SK-N-SH (cell line): ENCODE results near the gene FOSL1. TPM values are rescaled to one million over a fixed set of nuclear protein-coding genes. Genes with fewer than 3 reads are reported as not detected.

Experiments
- CTCF ChIA-PET: fragments of 300-600, 350-600 bp; formaldehyde crosslinking; extraction: SDS; loops from one replicate; lab custom pipeline; 2021; lab: Yijun Ruan, JAX
- POLR2A ChIA-PET: fragments of 350-600 bp; sonication (Branson Sonifier 250); formaldehyde crosslinking; extraction: SDS; loops from one replicate; lab custom pipeline; 2020; ENCODE audit warnings: antibody characterized with exemption, inconsistent platforms; lab: Yijun Ruan, JAX
- DNase-seq: peaks from one replicate; pipeline ENCODE4 v3.0.0; 2012
- H2AFZ ChIP-seq: fragments of 200-600 bp; sonication (generic); 2 replicates; pipeline ENCODE4 v1.8.1; 2016; ENCODE audit warnings: antibody characterized with exemption, mild to moderate bottlenecking, low read depth
- H3F3A ChIP-seq: fragments of 200-600 bp; sonication (generic); replicated peaks from 2 replicates; pipeline ENCODE3; 2016; ENCODE audit warnings: antibody characterized with exemption, mild to moderate bottlenecking; ENCODE audit not compliant: insufficient read depth
- H3K27ac ChIP-seq, 2 experiments: fragments of 200-500 bp in 1 of 2; fragments of 200-600 bp in 1 of 2; sonication (Bioruptor generic) in 1 of 2; sonication (generic), shearing (Covaris generic) in 1 of 2; 2 replicates each; pipeline versions ENCODE4 v1.5.1 to v1.6.1; 2014 to 2016; ENCODE audit warnings: low read depth in 2 of 2, inconsistent platforms in 1 of 2, low read length in 1 of 2, mild to moderate bottlenecking in 1 of 2, mixed read lengths in 1 of 2
- H3K27me3 ChIP-seq: fragments of 200-600 bp; sonication (generic), shearing (Covaris generic); 2 replicates; pipeline ENCODE4 v1.6.1; 2016; ENCODE audit warnings: mixed run types; ENCODE audit not compliant: insufficient read depth
- H3K36me3 ChIP-seq, 2 experiments: fragments of 200-500 bp in 1 of 2; fragments of 200-600 bp in 1 of 2; sonication (Bioruptor generic) in 1 of 2; sonication (generic) in 1 of 2; replicated peaks in 1 of 2; 2 replicates each; pipeline versions ENCODE3 to v1.5.1; 2014 to 2016; ENCODE audit warnings: low read length in 1 of 2, mild to moderate bottlenecking in 1 of 2; ENCODE audit not compliant: insufficient read depth in 2 of 2, control insufficient read depth in 1 of 2
- H3K4me1 ChIP-seq, 2 experiments: fragments of 200-500 bp in 1 of 2; fragments of 200-600 bp in 1 of 2; sonication (Bioruptor generic) in 1 of 2; sonication (generic), shearing (Covaris generic) in 1 of 2; 2 replicates each; pipeline versions ENCODE4 v1.5.1 to v1.6.1; 2014 to 2016; ENCODE audit warnings: low read depth in 1 of 2, low read length in 1 of 2, mixed run types in 1 of 2; ENCODE audit not compliant: insufficient read depth in 2 of 2, control insufficient read depth in 1 of 2
- H3K4me2 ChIP-seq: fragments of 200-600 bp; sonication (generic), shearing (Covaris generic); 2 replicates; pipeline ENCODE4 v1.6.1; 2017; ENCODE audit warnings: mixed run types
- H3K4me3 ChIP-seq, 2 experiments: fragments of 200-500 bp in 1 of 2; fragments of 200-600 bp in 1 of 2; sonication (Bioruptor generic) in 1 of 2; sonication (generic), shearing (Covaris generic) in 1 of 2; 2 replicates each; pipeline versions ENCODE4 v1.5.1 to v1.8.1; 2014 to 2016; ENCODE audit warnings: low read depth in 2 of 2, inconsistent platforms in 1 of 2, low read length in 1 of 2, mild to moderate bottlenecking in 1 of 2, mixed read lengths in 1 of 2, moderate library complexity in 1 of 2
- H3K79me2 ChIP-seq: fragments of 200-600 bp; sonication (generic); 2 replicates; pipeline ENCODE4 v1.8.1; 2017; ENCODE audit warnings: mild to moderate bottlenecking; ENCODE audit not compliant: insufficient read depth
- H3K9ac ChIP-seq: fragments of 200-600 bp; sonication (generic); 2 replicates; pipeline ENCODE4 v1.6.1; 2017; ENCODE audit warnings: mixed run types
- H3K9me2 ChIP-seq: fragments of 200-600 bp; sonication (generic); 2 replicates; pipeline ENCODE4 v1.6.1; 2017; ENCODE audit warnings: mixed run types
- H3K9me3 ChIP-seq: fragments of 200-600 bp; sonication (generic); 2 replicates; pipeline ENCODE4 v1.6.1; 2017; ENCODE audit warnings: mixed run types, mild to moderate bottlenecking, moderate library complexity
- H4K20me1 ChIP-seq: fragments of 200-600 bp; sonication (generic); 2 replicates; pipeline ENCODE4 v1.6.1; 2017; ENCODE audit warnings: mild to moderate bottlenecking, mixed run types; ENCODE audit not compliant: insufficient read depth
- CHD2 ChIP-seq: fragments of 150-350 bp; IDR thresholded peaks from 2 replicates; pipeline ENCODE4 v1.6.1; 2018; ENCODE audit warnings: low read length; ENCODE audit not compliant: partially characterized antibody
- CTCF ChIP-seq: fragments of 200-600 bp; sonication (generic); IDR thresholded peaks from 2 replicates; pipeline ENCODE4 v1.6.1; 2017; ENCODE audit warnings: antibody characterized with exemption, mild to moderate bottlenecking, moderate library complexity
- EP300 ChIP-seq, 2 experiments: IDR thresholded peaks; 2 replicates each; pipeline versions ENCODE4 v1.4.0 to v1.6.1; 2012; ENCODE audit warnings: borderline replicate concordance in 1 of 2, low read depth in 1 of 2, low read length in 1 of 2
- GATA2 ChIP-seq: sonication (generic); formaldehyde crosslinking; IDR thresholded peaks from 2 replicates; pipeline ENCODE4 v1.5.0; 2020; ENCODE audit warnings: mild to moderate bottlenecking, missing genetic modification reagents
- JUND ChIP-seq: IDR thresholded peaks from 2 replicates; pipeline ENCODE4 v1.4.0; 2012
- MEF2A ChIP-seq: IDR thresholded peaks from 2 replicates; pipeline ENCODE4 v1.4.0; 2012; ENCODE audit warnings: low read depth, borderline replicate concordance
- NFIC ChIP-seq: IDR thresholded peaks from 2 replicates; pipeline ENCODE4 v1.4.0; 2012; ENCODE audit warnings: borderline replicate concordance
- PBX3 ChIP-seq: IDR thresholded peaks from 2 replicates; pipeline ENCODE4; 2012
- RAD21 ChIP-seq: IDR thresholded peaks from 2 replicates; pipeline ENCODE4 v1.6.1; 2012; ENCODE audit warnings: mild to moderate bottlenecking, low read length
- RFX5 ChIP-seq: IDR thresholded peaks from 2 replicates; pipeline ENCODE4 v1.6.1; 2012; ENCODE audit warnings: mild to moderate bottlenecking, improper control_type of control experiment, low read length
- TCF12 ChIP-seq: IDR thresholded peaks from 2 replicates; pipeline ENCODE4 v1.4.0; 2012
- USF1 ChIP-seq: IDR thresholded peaks from 2 replicates; pipeline ENCODE4 v1.4.0; 2012; ENCODE audit warnings: low read depth, borderline replicate concordance
- WGBS: methylation state at CpG from one replicate; pipeline ENCODE4 v1.1.6; 2017; ENCODE audit warnings: low lambda C conversion rate; 5-methylcytosine and 5-hydroxymethylcytosine counted together
- polyA plus RNA-seq, 3 experiments: library from polyadenylated mRNA; depleted of rRNA; stranded (reverse); fragments of >200 nt; gene quantifications; 2 replicates each; pipeline ENCODE4 v1.2.3, GENCODE V29; 2012

FOSL1 gene
- polyA plus RNA-seq, 1 of the 3 experiments (the other 2 are of a cell fraction) = 30.1 TPM

GRCh38 chr11:65900125-65900898 lies at the start of gene FOSL1 (continued):
- TF ChIP-seq PBX3 (no peak; the same call in none of the 2 replicates), EP300 (IDR thresholded peaks at IDR 0.05; ENCODE audit: borderline replicate concordance in 1 of 2, low read depth in 1 of 2, low read length in 1 of 2) (peak in 1 of 2 experiments; percentile 52; a peak in 1 of 4 replicates), CHD2 (no peak), RAD21 (no peak), CTCF (no peak), NFIC (peak; percentile 29), RFX5 (no peak), USF1 (no peak), MEF2A (no peak)

GRCh38 chr11:65947603-65948125 lies 47.5 kb upstream of the FOSL1 start:
- 87% methylated on average over 8 of the region's 12 CpGs for WGBS
- no peaks in the 10 kb centered on the region for H4K20me1 ChIP-seq
- H3K4me1 ChIP-seq = no peaks in the 10 kb centered on the region
- H3K9ac ChIP-seq = no peak overlapping the region
- H3F3A ChIP-seq = peaks cover 3% of the 10 kb centered on the region
- no peaks in the 10 kb centered on the region for H3K79me2 ChIP-seq
- ChIA-PET POLR2A (no interaction called here), CTCF (interaction anchor here (0.8 to 1.4 kb wide), 2 partner anchors 13 to 58 kb away, joined by 3 read pairs; no protein-coding TSS in a partner anchor)
- no peaks in the 10 kb centered on the region for H3K9me2 ChIP-seq
- H2AFZ ChIP-seq = no peak overlapping the region
- no peak overlapping the region for H3K27ac ChIP-seq
- no peak for TF ChIP-seq TCF12
- no peak for TF ChIP-seq JUND
- TF ChIP-seq GATA2 (CRISPR knock-in tag) = no peak
- no peak for TF ChIP-seq MEF2A
- TF ChIP-seq PBX3 = no peak
- no peaks in the 10 kb centered on the region for H3K36me3 ChIP-seq
- DNase-seq = no peak
- H3K4me2 ChIP-seq = no peak overlapping the region
- no peaks in the 10 kb centered on the region for H3K9me3 ChIP-seq
- no peaks in the 10 kb centered on the region for H3K27me3 ChIP-seq
- H3K4me3 ChIP-seq = no peak overlapping the region
